B cell (primary cell): ENCODE results near the gene RABGAP1L.

Source experiments
- CTCF ChIP-seq: fragments of 200-600 bp; IDR thresholded peaks from one replicate; pipeline ENCODE4 v1.8.0; 2022; ENCODE audit warnings: antibody characterized with exemption, mild to moderate bottlenecking
- EZH2 ChIP-seq: IDR thresholded peaks from 2 replicates; pipeline ENCODE4 v1.6.1; 2012; ENCODE audit warnings: borderline replicate concordance, low read depth, mild to moderate bottlenecking, moderate library complexity, low read length; ENCODE audit not compliant: insufficient read depth, poor library complexity, severe bottlenecking

GRCh38 chr1:175019524-175019923 lies 860.2 kb downstream of the RABGAP1L start:
- TF ChIP-seq CTCF = no peak
- no peak for TF ChIP-seq EZH2
